K562 (cell line): Measurements from ENCODE around the gene LAGE3. TPM values are rescaled to one million over a fixed set of nuclear protein-coding genes. Genes with fewer than 3 reads are reported as not detected.

Experiments
- CBX2 ChIP-seq: fragments of 200-600 bp; sonication (generic); IDR thresholded peaks from one replicate; pipeline ENCODE4 v1.6.1; 2012; ENCODE audit warnings: mild to moderate bottlenecking, low read length, inconsistent platforms; ENCODE audit not compliant: insufficient read depth, poor library complexity, severe bottlenecking
- CCNT2 ChIP-seq: IDR thresholded peaks from 2 replicates; pipeline ENCODE4 v1.6.1; 2011; ENCODE audit warnings: borderline replicate concordance, low read depth, mild to moderate bottlenecking, moderate library complexity, mixed read lengths, low read length; ENCODE audit not compliant: insufficient read length; ENCODE audit errors: extremely low read depth
- DDX20 ChIP-seq: fragments of 450-650 bp; IDR thresholded peaks from 2 replicates; pipeline ENCODE4 v1.6.1; 2016; ENCODE audit warnings: missing genetic modification characterization, low read depth, mild to moderate bottlenecking, missing compliant biosample characterization, moderate library complexity
- KAT2B ChIP-seq: IDR thresholded peaks from one replicate; pipeline ENCODE4 v1.6.1; 2012; ENCODE audit warnings: low read depth, mild to moderate bottlenecking, control low read depth, inconsistent platforms, low read length, moderate library complexity
- MAFK ChIP-seq: IDR thresholded peaks from 2 replicates; pipeline ENCODE4 v1.6.1; 2011; ENCODE audit warnings: low read length, improper control_type of control experiment
- MEF2A ChIP-seq: IDR thresholded peaks from 2 replicates; pipeline ENCODE4 v1.6.1; 2011; ENCODE audit warnings: low read depth, mild to moderate bottlenecking, low read length, moderate library complexity; ENCODE audit not compliant: control insufficient read depth
- NEUROD1 ChIP-seq: fragments of 150-350 bp; IDR thresholded peaks from 2 replicates; pipeline ENCODE4 v1.6.1; 2014; ENCODE audit warnings: borderline replicate concordance, low read length, low read depth; ENCODE audit not compliant: partially characterized antibody
- NONO ChIP-seq, 2 experiments: fragments of 200-400 bp in 1 of 2; fragments of 450-650 bp in 1 of 2; formaldehyde crosslinking in 1 of 2; IDR thresholded peaks; 2 replicates each; pipeline ENCODE4 v1.6.1; 2017; ENCODE audit warnings: low read depth in 2 of 2, mild to moderate bottlenecking in 2 of 2, moderate library complexity in 2 of 2, low read length in 1 of 2
- OTX1 ChIP-seq: fragments of 450-650 bp; formaldehyde crosslinking; IDR thresholded peaks from 2 replicates; pipeline ENCODE4 v1.4.0; 2022; ENCODE audit warnings: mild to moderate bottlenecking
- PRPF4 ChIP-seq: fragments of 200-400 bp; formaldehyde crosslinking; IDR thresholded peaks from one replicate; pipeline ENCODE4 v1.6.1; 2017; ENCODE audit warnings: low read length, low read depth, mild to moderate bottlenecking; ENCODE audit not compliant: insufficient read depth, poor library complexity, severe bottlenecking
- RUNX1 ChIP-seq: sonication (generic); IDR thresholded peaks from 2 replicates; pipeline ENCODE4 v1.6.1; 2016; ENCODE audit warnings: antibody characterized with exemption, low read depth
- SRSF1 ChIP-seq: fragments of 200-400 bp; formaldehyde crosslinking; IDR thresholded peaks from 2 replicates; pipeline ENCODE4 v1.6.1; 2017; ENCODE audit warnings: mild to moderate bottlenecking, low read depth, low read length, moderate library complexity
- ZNF75A ChIP-seq: fragments of 450-650 bp; formaldehyde crosslinking; IDR thresholded peaks from 2 replicates; pipeline ENCODE4 v1.4.0; 2020; ENCODE audit warnings: mild to moderate bottlenecking
- polyA plus RNA-seq, 8 experiments: library from polyadenylated mRNA; depleted of rRNA in 4 of 8; stranded (reverse) in 5 of 8; unstranded in 3 of 8; fragments of >200 nt; fragmentation: Nextera tagmentation in 2 of 8; fragmentation: Illumina TruSeq in 1 of 8; extraction: Ambion mirVana in 2 of 8; extraction: Trizol in 1 of 8; gene quantifications; 2 replicates each; pipeline versions ENCODE4 v1.2.1 to v1.2.3, GENCODE V29; 2011 to 2014; ENCODE audit warnings: inconsistent platforms in 1 of 8, missing spikeins in 1 of 8
- total RNA-seq, 7 experiments: library from RNA; depleted of rRNA in 6 of 7; stranded (reverse); fragments of >200 nt in 6 of 7; fragmentation: Illumina TruSeq in 2 of 7; extraction: Trizol in 2 of 7; gene quantifications; 2 replicates each; pipeline versions ENCODE4 v1.2.1 to v1.2.3, GENCODE V29; 2011 to 2021; ENCODE audit warnings: low replicate concordance in 1 of 7
- TF ChIP-seq, protein P1 (sequence below): fragments of 450-650 bp; formaldehyde crosslinking; IDR thresholded peaks from 2 replicates; pipeline ENCODE4 v1.4.0; 2022; ENCODE audit warnings: mild to moderate bottlenecking, moderate library complexity
- TF ChIP-seq, protein P2 (sequence below): sonication (generic); formaldehyde crosslinking; IDR thresholded peaks from 2 replicates; pipeline ENCODE4 v1.8.0; 2022; ENCODE audit warnings: missing genetic modification reagents, mild to moderate bottlenecking, borderline replicate concordance
- TF ChIP-seq, protein P3 (sequence below), 3 experiments: IDR thresholded peaks in 2 of 3; conservative IDR thresholded peaks in 1 of 3; 2 replicates each; pipeline ENCODE4 v1.5.1; 2011 to 2012; ENCODE audit warnings: low read length in 3 of 3, mild to moderate bottlenecking in 3 of 3, control low read depth in 2 of 3, improper control_type of control experiment in 1 of 3, inconsistent platforms in 1 of 3, low read depth in 1 of 3, mixed read lengths in 1 of 3, moderate library complexity in 1 of 3; ENCODE audit not compliant: insufficient read depth in 2 of 3
- TF ChIP-seq, protein P4 (sequence below): fragments of 450-650 bp; conservative IDR thresholded peaks from 2 replicates; pipeline ENCODE4 v1.6.1; 2016; ENCODE audit warnings: missing genetic modification characterization, low read depth, mild to moderate bottlenecking, missing compliant biosample characterization, moderate library complexity

LAGE3 gene
- total and polyA plus RNA-seq, 9 of the 15 experiments (the other 6 are each of a cell fraction or from before 2014, with no cell fraction given), result 28.2 to 125 (median 35.8) TPM

DNA sequence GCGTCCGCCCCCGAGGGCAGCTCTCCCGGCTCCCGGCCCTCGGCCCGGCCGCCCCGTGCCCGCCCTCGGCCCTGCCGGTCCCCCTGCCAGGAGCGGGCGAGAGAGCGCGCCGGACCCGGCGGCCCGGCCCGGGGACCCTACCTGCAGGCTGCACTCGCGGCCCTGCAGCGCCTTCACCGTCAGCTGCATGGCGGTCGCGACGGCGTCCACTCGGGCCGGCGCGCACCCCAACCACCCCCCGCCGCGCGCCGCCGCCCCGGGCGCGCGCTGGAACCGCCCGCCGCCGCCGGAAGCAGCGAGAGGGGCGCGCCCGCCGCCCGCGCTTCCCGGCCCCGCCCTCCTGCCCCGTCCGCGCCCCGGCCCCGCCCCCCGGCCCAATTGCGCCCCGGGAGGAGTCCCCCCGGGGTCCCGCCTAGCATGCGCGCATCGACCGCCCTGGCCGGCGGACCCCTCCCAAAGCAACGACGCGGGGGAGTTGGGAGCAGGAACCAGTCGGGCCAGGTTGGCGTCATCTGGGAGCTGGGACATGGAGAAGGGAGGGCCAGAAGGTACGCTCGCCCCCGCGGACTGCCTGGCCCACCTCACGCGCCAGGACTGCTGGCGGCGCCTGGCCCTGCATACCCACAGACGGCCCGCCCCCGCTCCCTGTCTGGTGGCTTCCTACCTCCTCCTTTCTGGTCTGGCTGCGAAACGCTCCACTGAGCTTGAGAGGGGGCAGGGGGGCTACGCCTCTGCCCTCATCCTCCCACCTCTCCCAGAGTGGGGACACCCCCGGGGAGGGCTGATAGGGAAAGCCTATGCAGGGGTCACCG lies 7.5 kb upstream of the LAGE3 start, which contains the start of gene UBL4A (continued):
- TF ChIP-seq PRPF4 (no peak), NONO (IDR thresholded peaks at IDR 0.05; ENCODE audit: low read depth in 2 of 2, low read length in 1 of 2) (peak; percentile 20 to 37; a peak in 1 of 4 replicates), SRSF1 (no peak), DDX20 (tag) (no peak), KAT2B (no peak), OTX1 (CRISPR knock-in tag) (0 out of 2 replicates have a peak, but pooled peaks have one; percentile 47), CBX2 (no peak), MAFK (no peak), RUNX1 (no peak), CCNT2 (peak; percentile 37), NEUROD1 (no peak), ZNF75A (CRISPR knock-in tag) (no peak), MEF2A (no peak)
- TF ChIP-seq, protein P1, sequence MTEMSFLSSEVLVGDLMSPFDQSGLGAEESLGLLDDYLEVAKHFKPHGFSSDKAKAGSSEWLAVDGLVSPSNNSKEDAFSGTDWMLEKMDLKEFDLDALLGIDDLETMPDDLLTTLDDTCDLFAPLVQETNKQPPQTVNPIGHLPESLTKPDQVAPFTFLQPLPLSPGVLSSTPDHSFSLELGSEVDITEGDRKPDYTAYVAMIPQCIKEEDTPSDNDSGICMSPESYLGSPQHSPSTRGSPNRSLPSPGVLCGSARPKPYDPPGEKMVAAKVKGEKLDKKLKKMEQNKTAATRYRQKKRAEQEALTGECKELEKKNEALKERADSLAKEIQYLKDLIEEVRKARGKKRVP, result no peak
- TF ChIP-seq, protein P2, sequence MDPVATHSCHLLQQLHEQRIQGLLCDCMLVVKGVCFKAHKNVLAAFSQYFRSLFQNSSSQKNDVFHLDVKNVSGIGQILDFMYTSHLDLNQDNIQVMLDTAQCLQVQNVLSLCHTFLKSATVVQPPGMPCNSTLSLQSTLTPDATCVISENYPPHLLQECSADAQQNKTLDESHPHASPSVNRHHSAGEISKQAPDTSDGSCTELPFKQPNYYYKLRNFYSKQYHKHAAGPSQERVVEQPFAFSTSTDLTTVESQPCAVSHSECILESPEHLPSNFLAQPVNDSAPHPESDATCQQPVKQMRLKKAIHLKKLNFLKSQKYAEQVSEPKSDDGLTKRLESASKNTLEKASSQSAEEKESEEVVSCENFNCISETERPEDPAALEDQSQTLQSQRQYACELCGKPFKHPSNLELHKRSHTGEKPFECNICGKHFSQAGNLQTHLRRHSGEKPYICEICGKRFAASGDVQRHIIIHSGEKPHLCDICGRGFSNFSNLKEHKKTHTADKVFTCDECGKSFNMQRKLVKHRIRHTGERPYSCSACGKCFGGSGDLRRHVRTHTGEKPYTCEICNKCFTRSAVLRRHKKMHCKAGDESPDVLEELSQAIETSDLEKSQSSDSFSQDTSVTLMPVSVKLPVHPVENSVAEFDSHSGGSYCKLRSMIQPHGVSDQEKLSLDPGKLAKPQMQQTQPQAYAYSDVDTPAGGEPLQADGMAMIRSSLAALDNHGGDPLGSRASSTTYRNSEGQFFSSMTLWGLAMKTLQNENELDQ (CRISPR knock-in tag), result no peak
- TF ChIP-seq, protein P3, sequence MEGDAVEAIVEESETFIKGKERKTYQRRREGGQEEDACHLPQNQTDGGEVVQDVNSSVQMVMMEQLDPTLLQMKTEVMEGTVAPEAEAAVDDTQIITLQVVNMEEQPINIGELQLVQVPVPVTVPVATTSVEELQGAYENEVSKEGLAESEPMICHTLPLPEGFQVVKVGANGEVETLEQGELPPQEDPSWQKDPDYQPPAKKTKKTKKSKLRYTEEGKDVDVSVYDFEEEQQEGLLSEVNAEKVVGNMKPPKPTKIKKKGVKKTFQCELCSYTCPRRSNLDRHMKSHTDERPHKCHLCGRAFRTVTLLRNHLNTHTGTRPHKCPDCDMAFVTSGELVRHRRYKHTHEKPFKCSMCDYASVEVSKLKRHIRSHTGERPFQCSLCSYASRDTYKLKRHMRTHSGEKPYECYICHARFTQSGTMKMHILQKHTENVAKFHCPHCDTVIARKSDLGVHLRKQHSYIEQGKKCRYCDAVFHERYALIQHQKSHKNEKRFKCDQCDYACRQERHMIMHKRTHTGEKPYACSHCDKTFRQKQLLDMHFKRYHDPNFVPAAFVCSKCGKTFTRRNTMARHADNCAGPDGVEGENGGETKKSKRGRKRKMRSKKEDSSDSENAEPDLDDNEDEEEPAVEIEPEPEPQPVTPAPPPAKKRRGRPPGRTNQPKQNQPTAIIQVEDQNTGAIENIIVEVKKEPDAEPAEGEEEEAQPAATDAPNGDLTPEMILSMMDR (IDR thresholded peaks at IDR 0.05 in 2 of 3, conservative IDR thresholded peaks at IDR 0.05 in 1 of 3; ENCODE audit: insufficient read depth in 2 of 3, low read depth in 1 of 3, low read length in 3 of 3), result no peak
- TF ChIP-seq, protein P4, sequence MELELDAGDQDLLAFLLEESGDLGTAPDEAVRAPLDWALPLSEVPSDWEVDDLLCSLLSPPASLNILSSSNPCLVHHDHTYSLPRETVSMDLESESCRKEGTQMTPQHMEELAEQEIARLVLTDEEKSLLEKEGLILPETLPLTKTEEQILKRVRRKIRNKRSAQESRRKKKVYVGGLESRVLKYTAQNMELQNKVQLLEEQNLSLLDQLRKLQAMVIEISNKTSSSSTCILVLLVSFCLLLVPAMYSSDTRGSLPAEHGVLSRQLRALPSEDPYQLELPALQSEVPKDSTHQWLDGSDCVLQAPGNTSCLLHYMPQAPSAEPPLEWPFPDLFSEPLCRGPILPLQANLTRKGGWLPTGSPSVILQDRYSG, result no peak
